ENCODE results near the gene ESYT2.
A peak's percentile ranks its signal among the peaks of the same experiment; 100 is the strongest.

The ESYT2 gene

DNA sequence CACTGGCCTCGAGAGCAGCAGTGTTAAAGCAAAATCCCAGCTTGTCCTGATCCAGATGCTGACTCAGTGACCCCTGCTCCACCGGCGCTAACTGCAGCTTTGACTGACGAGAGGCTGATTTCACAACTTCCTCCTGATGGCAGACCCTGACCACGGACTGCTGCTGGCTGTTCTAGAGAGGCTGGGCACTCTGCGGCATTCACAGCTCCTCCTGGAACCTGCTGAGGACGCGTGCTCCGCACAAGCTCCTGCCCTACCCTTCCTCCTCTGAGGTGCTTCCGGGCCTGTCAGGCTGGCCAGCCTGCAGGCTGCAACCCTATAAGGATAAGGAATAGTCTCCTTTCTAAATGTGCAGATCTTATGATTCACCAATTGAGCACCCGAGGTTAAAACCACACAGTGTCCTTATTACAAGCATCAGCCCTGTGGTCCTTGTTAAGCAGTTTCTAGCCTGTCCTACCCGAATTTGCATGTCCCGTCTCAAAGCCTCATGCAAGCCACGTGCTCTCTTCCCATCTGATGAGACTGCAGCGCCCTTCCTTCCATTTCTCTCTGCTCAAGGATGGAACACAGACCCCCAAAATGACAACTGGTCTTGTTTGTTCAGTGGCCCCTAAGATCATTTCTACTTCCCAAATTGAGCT is 89.2 kb downstream of the ESYT2 start:
- peak; percentile 20 to 34 for DNase-seq

DNA sequence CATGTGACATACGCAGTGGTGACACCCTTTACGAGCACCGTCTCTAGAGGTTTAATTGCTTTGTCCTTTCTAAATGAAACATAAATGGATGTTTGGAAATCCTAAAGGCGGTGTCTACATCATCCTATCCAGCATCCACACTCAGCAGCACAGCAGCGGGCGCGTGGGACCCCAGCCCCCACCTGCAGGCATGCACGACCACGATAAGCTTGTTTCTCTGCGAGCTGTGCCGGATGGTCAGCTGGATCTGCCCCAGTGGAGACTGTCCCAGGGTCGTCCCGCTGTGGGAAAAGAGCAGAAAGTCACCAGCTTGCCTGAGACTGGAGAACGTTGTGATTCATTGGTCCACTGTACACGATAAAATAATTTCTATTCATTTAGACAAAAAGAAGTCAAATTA is 90.5 kb downstream of the ESYT2 start:
- DNase-seq, result no peak

DNA sequence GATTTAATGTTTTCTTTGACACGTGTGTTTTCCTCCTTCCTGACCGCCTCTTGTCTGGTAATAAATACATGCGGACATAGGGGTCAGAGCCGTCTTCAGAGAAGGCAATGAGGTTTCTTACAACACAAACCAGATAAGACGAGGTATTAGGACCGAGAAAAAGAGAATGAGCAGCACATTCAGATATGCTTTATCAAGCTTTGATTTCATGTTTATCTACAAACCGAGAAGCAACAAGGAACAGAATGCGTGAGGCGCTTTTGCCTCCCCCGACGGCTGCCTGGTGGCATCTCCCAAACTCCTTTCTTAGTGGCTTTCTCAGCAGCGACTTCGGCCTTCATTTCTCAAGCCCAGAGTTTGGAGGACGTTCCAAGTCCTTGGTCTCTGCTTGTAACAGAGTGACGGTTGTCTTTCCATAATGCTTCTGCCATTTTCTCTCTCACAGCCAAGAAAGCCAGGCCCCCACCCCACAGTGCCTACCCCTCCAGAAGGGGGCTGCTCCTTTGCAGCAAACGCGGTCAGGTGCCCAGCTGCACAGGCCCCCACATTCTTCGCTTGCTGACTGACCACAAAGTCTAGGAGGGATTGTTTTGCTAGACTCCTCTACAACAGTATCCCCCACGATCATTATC is 92.1 kb downstream of the ESYT2 start:
- DNase-seq, result no peak

DNA sequence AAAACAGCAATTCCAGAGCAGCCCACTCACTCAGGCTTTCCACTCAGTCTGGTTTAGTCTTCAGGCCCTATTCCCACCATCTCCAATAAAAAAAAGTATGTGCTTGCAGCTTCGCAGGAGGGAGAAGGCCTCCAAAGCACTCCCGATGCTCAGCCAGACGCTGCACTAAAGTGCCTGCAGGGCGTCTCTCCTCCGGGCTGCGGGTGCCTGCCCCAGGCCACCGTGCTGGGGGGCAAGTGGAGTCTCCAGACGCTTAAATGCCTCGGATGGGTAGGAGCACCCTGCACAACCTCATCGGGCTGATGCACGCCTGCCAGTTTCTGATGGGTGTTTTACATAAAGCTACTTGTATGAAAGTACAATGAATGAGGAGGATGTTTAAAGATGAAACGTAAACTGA is 93.4 kb downstream of the ESYT2 start:
- DNase-seq, result no peak

DNA sequence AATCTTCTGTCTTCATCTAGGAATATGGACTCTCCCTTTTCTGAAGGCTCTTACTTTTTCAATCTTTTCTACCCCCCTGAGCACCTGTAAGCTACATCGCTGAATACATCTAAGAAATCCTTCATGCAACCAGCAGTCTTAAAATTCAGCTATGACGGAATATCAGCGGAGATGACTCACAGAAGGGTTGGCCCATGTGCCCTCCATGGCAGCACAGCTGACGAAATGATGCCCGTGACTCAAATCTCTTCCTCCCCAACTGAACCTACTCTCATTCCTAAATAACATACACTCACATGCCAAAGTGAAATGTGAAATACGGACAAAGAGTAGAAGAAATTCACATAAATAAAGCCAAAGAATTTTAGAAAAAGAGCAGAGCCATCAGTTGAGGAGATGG is 94.4 kb downstream of the ESYT2 start:
- peak; percentile 71 to 72 for DNase-seq

GRCh38 chr7:158733775-158734494 is 95.4 kb downstream of the ESYT2 start:
- DNase-seq, result no peak

- DNase-seq, result no peak
Measured at GRCh38 chr7:158733220-158733519, 96.1 kb downstream of the ESYT2 start.

GRCh38 chr7:158732494-158733219 is 96.7 kb downstream of the ESYT2 start:
- no peak for DNase-seq

GRCh38 chr7:158731761-158732160 is 97.5 kb downstream of the ESYT2 start:
- DNase-seq, result no peak

- DNase-seq, result no peak
Measured at GRCh38 chr7:158730383-158731346, 98.6 kb downstream of the ESYT2 start.

DNA sequence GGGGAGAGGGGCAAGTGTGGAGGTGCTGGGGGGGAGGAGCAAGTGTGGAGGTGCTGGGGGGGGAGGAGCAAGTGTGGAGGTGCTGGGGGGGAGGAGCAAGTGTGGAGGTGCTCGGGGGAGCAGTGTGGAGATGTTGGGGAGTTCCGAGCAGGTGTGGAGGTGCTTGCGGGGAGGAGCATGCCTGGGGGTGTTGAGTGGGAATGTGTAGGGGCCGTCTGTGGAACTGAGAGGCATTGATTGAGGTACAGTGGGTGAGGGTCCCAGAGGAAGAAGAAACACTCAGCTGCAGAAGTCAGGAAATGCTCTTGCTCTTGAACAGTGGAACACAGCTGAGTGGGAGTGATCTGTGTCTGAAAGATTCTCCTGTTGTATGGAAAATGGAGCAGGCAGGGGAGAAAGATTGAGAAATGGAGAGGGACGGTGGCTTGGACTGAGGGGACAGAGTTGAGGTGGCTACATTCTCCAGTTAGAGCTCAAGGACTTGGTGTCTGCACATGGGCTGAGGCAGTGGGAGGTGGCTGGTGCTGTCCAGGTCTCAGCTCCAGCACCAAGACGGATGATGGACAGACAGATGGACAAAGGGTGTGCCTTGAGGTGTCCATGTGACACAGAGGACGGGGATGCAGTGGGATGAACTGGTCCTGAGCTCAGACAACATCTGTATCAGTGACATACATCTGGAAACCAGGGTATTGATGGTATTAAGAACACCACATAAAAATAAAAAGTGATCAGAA is 99.5 kb downstream of the ESYT2 start:
- no peak for DNase-seq

- no peak for DNase-seq
Measured at GRCh38 chr7:158728911-158729645, 100.2 kb downstream of the ESYT2 start.

DNA sequence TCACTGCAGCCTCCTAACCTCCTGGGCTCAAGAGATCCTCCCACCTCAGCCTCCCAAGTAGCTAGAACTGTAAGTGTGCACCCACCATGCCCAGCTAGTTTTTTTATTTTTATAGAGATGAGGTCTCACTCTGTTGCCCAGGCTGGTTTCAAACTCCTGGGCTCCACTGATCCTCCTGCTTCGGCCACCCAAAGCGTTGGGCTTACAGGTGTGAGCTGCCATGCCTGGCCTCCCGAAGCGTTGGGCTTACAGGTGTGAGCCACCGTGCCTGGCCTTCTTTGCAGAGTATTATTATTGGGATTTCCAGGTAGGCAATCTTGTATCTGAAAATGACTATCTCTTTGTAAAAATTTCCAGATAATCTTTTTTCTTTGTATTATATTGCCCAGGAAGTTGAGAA is 101.6 kb downstream of the ESYT2 start:
- no peak for DNase-seq

DNA sequence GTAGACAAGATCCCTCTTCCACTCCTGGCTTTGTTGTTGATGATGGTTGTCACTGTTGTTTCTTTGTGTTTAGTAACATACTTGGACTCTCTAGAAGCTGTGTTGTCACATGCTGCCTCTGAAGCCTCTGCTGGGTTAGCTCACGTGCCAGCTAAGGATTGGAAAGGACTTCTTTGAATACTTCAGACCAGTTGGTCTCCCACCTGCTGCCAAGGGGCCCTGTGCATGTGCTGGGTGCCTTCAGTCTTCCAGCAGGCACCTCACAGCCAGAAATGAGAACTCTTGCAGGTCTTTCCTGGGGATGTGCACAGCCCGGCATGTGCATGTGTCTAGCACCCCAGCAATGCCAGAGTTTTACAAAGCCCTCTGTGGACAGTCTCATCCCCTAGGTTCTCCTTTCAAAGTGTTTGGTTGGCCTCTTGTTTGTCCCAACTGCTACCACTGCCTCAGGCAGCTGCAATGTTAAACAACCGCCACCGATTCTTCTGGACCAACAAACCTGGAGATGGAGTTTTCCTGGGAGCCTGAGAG is 103.0 kb downstream of the ESYT2 start:
- DNase-seq, result no peak

DNA sequence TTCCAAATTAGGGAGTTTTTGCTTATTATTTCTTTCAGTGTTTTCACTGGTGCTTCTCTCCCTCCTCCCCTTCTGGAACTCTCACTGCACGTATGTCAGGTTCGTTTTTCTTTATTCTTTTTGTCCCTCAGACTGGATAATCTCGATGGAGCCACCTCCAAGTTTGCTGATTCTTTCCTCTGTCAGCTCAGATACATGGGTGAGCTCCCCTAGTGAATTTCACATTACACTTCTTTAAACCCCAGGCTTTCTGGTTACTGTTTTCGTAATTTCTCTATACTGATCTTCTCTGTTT is 103.9 kb downstream of the ESYT2 start:
- DNase-seq, result no peak

- DNase-seq, result no peak
Measured at GRCh38 chr7:158724658-158725505, 104.4 kb downstream of the ESYT2 start.

DNA sequence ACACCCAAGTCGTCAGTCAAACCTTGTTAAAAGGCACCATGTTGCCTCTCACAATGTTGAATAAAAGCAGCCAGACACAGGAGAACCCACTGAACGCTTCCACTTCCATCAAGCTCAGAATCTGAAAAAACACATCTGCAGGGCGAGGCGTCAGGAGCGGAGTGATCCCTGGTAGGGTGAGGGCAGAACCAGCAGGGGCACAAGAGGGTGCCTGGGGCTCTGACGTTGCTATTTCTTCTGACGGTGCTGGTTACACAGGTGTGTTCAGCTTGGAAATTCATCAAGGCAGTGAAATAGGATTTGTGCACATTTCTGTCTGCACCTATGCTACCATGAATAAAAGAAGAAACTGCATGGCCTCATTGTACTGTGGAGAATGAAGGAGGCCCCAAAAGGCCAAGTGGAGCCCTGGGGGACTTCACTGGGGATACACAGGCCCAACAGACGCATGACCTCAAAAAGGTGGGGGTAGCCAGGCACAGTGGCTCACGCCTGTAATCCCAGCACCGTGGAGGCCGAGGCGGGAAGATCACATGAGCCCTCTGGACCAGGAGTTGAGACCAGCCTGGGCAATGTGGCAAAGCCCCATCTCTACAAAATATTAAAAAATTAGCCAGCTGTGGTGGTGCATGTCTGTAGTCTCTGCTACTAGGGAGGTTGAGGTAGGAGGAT is 105.5 kb downstream of the ESYT2 start:
- no peak for DNase-seq

GRCh38 chr7:158723266-158723665 is 106.0 kb downstream of the ESYT2 start:
- no peak for DNase-seq

DNA sequence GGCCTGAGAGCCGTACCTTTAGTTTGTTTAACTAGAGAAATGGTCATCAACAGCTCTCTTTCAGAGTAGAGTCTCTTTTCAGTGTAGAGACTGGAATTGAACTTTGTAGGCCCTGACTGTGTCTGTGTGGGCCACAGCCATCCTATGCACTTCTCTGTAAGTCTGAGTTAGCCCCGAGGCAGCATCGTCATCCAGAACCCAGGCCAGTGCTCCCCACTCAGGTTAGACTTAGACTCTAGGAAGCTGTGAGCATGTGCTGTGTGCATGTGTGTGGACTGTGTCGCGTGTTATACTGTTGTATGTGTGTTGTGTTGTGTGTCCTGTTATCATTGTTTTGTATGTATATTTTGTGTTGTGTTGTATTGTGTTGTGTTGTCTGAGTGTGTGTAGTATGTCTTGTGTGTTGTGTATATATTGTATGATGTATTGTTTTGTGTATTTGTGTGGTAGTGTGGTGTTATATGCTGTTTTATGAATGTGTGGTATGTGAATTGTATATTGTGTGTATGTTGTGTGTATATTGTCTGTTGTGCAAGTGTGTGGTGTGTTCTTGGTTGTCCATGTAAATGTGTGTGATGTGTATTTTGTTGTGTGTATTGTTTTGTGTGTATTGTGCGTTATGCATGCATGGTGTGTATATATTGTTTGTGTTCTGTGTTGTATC is 106.6 kb downstream of the ESYT2 start:
- no peak for DNase-seq
